C4-2B (cell line): ENCODE data around the gene RCVRN.

Experiments
- ZFX ChIP-seq: fragments of 450-650 bp; IDR thresholded peaks from 2 replicates; pipeline ENCODE4 v1.6.1; 2017
- TF ChIP-seq, protein P1 (sequence below): fragments of 450-650 bp; conservative IDR thresholded peaks from 2 replicates; pipeline ENCODE4 v1.5.1; 2017; ENCODE audit warnings: mild to moderate bottlenecking

DNA sequence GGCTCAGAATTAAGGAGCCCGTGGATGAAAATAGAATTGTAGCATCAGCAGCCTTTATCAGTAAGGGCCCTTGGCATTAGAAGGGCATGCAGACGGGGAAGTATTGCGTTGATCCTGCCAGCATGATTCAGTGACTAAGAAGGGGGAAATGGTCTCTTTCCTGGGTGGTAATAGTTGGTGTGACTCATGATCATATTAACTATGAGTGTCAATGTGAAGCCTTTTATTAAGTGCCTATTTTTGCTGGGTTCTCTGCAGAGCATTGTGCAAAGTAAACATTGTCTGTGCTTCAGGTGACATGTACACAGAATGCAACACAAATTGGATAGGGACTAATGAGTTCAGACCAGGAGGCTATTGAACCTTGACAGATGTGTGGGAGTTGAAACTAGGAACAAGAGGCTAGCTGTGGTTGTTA is 24.5 kb downstream of the RCVRN start:
- TF ChIP-seq, protein P1, sequence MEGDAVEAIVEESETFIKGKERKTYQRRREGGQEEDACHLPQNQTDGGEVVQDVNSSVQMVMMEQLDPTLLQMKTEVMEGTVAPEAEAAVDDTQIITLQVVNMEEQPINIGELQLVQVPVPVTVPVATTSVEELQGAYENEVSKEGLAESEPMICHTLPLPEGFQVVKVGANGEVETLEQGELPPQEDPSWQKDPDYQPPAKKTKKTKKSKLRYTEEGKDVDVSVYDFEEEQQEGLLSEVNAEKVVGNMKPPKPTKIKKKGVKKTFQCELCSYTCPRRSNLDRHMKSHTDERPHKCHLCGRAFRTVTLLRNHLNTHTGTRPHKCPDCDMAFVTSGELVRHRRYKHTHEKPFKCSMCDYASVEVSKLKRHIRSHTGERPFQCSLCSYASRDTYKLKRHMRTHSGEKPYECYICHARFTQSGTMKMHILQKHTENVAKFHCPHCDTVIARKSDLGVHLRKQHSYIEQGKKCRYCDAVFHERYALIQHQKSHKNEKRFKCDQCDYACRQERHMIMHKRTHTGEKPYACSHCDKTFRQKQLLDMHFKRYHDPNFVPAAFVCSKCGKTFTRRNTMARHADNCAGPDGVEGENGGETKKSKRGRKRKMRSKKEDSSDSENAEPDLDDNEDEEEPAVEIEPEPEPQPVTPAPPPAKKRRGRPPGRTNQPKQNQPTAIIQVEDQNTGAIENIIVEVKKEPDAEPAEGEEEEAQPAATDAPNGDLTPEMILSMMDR = no peak
- no peak for TF ChIP-seq ZFX
